ENCODE measurements around the gene ELOVL6.

DNA sequence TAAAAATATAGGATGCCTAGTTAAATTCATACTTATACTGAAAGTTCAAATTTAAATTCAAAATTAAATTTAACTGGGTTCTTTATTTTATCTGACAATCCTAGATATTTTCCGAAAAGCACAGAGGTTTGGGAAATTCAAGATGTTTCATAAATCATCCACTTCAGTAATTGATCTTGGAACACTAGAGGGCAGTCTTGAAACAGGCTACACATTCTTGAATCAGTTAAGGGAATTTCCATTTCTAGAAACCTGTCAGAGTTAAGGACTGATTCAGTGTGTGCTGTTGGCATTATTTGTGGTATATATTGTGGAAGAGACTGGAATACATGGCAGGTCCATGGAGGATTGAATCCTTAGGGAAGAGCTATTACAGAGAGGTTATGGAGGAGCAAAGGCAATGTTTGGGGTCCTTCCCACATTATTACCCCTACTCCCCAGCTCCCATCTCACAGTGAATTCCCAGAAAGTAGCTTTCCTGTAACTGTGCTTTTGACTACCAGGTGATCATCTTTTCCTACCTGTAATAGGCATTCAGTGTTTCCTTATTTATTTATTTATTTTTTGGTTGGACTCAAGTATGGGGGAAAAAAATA is 192.9 kb downstream of the ELOVL6 start:
- TF ChIP-seq, protein P1, sequence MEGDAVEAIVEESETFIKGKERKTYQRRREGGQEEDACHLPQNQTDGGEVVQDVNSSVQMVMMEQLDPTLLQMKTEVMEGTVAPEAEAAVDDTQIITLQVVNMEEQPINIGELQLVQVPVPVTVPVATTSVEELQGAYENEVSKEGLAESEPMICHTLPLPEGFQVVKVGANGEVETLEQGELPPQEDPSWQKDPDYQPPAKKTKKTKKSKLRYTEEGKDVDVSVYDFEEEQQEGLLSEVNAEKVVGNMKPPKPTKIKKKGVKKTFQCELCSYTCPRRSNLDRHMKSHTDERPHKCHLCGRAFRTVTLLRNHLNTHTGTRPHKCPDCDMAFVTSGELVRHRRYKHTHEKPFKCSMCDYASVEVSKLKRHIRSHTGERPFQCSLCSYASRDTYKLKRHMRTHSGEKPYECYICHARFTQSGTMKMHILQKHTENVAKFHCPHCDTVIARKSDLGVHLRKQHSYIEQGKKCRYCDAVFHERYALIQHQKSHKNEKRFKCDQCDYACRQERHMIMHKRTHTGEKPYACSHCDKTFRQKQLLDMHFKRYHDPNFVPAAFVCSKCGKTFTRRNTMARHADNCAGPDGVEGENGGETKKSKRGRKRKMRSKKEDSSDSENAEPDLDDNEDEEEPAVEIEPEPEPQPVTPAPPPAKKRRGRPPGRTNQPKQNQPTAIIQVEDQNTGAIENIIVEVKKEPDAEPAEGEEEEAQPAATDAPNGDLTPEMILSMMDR (IDR thresholded peaks at IDR 0.05; ENCODE audit: low read depth, low read length): peak; percentile 25
- no peak for TF ChIP-seq POLR2A (IDR thresholded peaks at IDR 0.05; ENCODE audit: extremely low read depth, insufficient read length)
- TF ChIP-seq, protein P2, sequence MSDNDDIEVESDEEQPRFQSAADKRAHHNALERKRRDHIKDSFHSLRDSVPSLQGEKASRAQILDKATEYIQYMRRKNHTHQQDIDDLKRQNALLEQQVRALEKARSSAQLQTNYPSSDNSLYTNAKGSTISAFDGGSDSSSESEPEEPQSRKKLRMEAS (IDR thresholded peaks at IDR 0.05; ENCODE audit: low read depth, low read length): no peak

Measured in NB4 (cell line).